Measurements from ENCODE around the gene TMEM82.

Gene TMEM82

GRCh38 chr1:15796086-15796462 lies 53.8 kb downstream of the TMEM82 start:
- Histone ChIP-seq H3K27me3 (ENCODE audit: low read depth, low read length) (no peaks in the 10 kb centered on the region), H3K9me3 (ENCODE audit: insufficient read depth, low read length) (no peaks in the 10 kb centered on the region), H3K9ac (ENCODE audit: low read length) (no peak overlapping the region), H3K4me3 (ENCODE audit: low read length) (no peak overlapping the region), H3K79me2 (ENCODE audit: low read length) (no peaks in the 10 kb centered on the region), H2AFZ (ENCODE audit: low read depth, low read length) (no peak overlapping the region), H3K36me3 (replicated peaks; ENCODE audit: low read depth, low read length) (no peaks in the 10 kb centered on the region), H3K27ac (ENCODE audit: low read length) (no peak overlapping the region), H3K4me1 (ENCODE audit: low read length) (peaks cover 5% of the 10 kb centered on the region), H4K20me1 (ENCODE audit: insufficient read depth, low read length) (no peaks in the 10 kb centered on the region), H3K4me2 (ENCODE audit: low read length) (no peak overlapping the region)
- TF ChIP-seq CTCF (IDR thresholded peaks at IDR 0.05; ENCODE audit: low read depth, low read length) (no peak), EZH2phosphoT487 (IDR thresholded peaks at IDR 0.05; ENCODE audit: low read depth) (no peak)
